GM21619 (cell line): ENCODE results near the gene NISCH.

Experiments
- ATAC-seq: cut with Tn5 transposase; IDR thresholded peaks from one replicate; pipeline ENCODE4 v1.9.1; 2021; ENCODE audit not compliant: unreplicated experiment

Gene NISCH

DNA sequence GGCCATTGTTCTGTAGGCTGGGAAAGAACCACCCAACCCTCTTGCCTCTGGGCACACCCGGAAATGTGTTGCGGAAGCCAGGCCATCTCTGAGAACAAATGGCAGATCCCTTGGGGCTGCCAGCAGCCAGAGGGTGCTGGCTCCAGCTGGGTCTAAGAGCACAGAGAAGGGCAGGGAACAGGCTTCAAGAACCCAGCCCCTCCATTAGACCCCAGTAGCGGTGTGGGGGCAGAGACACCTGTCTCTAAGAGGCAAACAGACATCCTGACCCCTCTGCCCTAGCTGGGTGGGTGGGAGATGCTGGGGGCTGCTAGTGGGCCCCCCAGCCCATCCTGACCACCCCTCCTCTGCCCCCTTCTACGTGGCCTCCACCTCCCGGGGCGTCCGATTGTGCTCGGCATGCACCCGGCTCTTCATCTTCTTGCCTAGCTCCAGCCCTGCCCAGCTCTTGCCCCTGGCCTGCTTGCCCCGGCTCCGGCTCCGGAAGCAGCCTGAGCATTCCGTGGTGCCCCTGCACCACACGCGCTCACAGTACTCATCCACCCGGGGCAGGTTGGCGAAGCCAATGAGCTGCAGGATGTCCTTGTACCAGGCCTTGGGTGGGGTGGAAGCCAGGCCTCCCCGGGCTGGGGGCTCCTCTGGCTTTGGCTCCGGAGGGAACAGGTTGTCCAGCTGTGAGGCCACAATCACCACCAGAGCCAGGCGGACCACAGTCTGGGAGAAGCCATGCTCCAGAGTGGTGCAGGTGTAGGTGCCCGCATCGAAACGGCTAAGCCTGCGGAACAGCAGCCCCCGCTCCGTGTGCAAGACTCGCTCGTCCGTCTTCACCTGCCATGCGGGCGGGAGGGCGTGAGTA is 19.9 kb upstream of the NISCH start:
- no peak for ATAC-seq

DNA sequence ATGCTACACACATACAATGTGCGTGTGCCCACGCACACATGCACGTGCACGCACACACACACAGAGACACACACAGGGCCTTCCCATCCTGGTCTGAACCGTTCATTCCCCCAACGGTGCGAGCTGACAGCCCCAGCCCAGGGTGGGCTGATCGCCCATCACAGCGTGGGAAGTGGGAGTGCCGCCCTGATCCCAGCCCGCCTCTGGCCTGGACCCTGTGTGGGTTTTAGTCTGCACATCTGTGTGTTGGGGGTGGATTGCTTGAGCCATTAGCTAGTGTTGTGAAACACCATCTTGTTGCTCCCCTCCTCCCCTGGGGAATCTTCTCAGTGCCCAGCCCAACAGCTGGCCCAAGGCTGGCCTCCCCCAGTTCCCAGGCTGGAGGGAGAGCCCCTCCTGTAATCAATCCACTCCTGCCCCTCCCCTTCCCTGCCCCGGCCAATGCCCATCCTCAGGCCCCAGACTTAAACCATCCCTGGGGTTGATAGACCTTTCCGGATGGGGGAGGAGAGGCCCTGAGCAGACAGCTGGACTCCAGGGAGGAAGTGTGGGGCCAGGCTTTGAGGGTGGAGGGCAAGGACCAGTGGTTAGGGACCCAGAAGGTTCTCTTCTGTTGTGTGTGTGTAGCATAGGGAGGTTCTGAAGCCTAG is 18.8 kb upstream of the NISCH start:
- ATAC-seq = no peak

DNA sequence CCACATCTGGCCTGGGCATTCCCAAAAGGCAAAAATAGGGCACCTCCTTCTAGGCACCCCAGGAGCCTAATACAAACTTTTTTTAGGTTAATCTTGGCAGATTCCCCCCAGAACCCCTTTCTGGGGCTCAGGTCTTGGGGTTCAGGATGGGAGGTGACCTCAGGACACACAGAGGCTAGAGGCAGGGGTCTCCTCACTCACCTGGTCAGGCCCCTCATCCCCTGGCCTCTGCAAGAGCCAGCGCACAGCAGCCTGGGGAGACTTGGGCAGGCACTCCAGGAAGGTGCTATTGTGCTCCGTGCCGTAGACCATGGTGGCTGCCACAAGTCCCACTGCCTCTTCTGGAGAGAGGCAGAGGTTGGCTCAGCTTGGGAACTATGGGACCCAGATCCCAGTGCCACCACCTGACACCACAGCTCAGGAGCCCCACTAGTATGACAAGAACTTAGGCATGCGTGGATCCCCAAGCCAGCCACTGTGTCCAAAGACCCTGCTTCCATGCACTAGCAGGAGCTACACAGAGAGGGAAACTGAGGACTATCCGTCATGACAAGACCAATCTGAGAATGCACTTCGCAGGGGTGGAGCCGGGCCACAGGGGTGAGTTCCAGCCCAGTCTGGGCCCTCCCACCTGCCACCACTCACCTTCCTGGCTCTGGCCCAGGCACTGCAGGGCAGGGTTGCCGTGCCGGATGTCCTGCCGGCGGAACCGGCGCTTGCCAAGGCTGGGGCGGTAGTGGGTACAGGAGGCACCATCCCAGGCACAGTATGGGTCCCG is 17.9 kb upstream of the NISCH start:
- ATAC-seq = no peak

DNA sequence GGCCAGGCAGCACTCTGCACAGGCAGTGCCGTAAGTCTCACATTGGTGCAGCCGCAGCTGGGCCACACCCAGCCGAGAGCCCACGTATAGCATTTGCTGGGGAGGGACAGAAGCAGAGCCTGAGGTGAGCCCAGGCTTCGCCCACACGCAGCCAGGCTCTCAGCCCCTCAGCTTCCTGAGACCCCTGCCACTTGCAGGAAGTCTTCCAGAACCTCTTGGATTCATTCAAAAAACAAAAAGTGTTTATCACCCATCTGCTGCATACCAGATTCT is 17.4 kb upstream of the NISCH start:
- ATAC-seq = no peak

DNA sequence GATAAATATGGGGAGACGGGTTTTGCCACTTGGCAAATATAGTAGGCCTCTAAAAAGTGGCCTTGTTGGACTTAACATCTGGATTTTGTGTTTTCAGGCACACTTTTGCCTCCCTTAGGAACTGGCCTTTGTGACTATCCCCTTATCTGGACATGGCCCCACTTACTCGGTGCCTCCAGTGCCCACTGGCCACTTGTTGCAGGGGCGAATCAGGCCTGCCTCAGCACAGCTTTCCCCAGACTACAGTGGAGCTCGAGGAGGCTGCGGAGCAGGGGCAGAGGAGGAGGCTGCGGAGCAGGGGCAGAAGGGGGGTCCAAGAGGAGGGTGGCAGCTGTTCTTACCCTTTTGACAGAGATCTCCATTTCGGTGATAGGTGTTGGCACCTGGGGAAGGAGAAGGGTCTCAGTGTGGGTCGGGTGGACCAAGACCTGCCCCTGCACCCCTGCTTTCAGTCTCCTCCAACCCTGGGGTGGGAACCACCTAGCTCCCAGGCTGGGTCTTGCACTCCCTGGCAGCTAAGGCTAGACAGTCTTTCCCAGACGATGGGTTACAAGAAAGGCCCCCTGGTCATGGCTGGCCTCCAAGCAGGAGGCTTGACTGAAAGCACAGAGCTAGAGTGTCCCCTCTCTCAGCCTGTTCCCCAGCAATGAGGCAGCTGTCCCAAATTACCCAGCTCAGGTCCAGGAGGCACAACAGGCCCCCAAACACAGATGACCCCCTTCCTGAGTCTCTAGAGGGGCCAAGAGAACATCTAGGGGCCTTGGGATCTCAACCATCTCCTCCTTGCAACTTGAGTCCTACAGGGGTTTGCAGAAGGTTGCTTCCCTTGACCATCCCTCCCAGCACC is 16.6 kb upstream of the NISCH start:
- no peak for ATAC-seq

DNA sequence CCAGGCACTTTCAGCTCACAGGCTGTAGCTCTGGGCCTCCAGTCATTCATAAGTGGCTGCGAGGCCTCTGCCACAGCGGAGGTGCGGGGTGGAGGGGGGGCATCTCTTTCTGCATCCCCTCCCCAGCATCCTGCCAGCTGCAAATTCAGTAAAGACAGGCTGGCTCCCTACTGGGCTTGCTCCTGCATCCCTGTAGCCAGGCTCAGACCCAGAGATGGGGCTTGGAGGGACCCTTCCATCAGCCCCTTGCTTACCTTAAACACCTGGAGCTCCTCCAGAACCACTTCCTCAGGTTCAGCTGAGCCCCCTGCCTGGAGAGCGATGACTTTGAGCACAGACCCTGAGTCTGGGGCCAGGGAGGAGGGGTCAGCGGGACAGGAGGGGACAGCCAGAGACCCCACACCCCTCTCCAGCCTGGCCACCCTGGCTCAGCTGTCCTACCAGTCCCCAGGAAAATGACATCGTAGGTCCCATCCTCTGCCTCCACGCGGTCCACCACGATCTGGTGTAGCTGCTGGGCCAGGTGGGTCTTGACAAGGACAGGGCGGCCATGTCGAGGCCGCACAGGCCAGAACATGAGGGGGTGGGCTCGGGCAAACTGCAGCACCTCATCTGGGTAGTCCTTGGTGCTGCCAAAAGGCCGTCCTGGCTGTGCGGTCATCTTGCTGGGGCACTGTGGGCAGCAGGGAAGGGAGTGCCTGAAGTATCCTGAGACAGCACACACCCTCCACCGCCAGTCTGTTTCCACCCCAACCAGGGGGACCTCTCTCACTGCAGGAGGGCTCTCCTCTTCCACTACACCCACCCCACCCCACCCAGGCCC is 15.8 kb upstream of the NISCH start:
- ATAC-seq = no peak

DNA sequence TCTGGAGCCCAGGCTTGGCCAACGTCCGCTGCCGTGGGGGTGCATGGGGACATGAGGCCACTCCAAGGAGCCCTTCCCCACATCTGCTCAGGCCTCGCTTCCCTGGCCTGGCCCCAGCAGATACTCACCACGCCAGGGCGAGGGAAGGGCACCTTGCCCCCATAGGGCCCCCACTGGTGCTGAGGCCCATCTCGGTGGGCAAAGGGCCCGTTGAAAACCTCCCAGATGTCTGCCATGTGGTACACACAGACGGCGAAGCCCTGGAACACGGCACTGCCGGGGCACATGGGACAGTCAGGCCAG is 15.2 kb upstream of the NISCH start:
- no peak for ATAC-seq

DNA sequence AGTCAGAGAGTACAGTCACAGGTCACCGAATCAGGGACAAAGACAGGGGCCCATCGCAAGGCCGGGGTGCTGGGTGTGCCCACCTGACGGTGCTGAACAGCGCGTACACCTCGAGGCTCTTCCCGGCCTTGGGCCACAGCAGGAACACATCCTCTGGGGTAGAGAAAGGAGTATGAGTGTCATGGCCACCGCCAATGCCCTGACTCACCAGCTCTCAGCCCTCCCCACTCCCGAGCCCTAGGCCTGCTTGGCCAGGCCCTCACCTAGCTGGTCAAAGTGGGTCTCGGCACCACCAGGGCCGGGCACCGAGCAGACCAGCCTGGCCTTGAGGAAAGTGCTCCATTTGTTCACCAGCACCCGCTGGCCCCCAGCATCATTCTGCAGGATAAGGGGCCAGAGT is 14.7 kb upstream of the NISCH start:
- ATAC-seq = no peak

DNA sequence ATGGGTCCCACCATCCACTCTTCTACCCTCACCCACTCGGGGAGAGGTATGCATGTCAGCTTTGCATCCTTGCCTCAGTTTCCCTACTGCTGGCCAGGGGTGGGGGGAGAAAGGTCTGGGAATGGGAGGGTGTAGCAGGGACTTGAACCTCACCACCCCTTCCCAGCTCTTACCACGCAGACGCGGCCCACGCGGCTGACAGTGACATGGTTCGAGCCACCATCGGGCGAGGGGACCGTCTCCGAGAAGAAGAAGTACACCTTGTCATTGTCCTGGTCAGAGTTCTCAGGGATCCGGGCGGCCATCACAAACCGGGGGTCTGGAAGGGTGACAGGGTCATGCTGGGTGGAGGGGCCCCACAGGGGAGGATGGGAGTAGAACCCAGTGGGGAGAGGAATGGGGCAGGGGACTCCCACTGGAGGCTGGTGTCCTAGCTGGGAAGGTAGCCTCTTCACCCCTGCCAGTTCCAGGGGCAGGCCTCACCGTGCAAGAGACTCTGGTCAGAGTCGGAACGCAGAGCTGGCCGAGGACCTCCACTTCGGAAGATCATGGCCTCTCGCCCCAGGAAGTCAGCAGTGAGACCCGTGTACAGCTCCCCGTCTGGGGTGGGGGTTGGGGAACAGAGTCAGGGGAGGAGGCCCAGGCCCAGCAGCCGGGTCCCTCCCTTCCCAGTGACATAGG is 14.2 kb upstream of the NISCH start:
- no peak for ATAC-seq

DNA sequence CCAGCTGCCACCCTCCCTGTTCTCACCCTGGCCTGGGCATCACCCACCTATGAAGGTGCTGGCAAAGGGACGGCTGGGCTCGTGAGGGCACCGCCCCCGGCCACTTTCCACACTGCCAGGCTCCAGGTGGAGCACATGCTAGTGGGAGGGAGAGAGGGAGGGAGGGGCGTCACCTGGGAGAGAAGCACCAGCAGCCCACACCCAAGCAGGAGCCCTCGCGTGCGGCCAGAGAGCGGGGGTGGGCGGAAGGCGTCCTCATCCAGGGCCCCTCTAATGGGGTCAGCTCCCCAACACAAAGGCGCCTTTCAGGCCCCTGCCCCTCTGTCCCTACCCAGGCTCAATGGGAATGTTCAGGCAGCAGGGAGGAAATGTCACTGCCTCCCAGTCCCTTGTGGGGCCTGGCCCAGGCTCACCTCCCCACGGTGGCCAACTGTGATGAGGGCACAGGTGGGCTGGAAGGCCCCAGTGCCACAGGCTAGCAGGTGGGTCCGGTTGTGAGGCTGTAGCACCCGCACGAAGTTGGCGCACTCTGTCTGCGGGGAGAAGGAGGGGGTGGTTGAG is 13.6 kb upstream of the NISCH start:
- ATAC-seq = no peak

DNA sequence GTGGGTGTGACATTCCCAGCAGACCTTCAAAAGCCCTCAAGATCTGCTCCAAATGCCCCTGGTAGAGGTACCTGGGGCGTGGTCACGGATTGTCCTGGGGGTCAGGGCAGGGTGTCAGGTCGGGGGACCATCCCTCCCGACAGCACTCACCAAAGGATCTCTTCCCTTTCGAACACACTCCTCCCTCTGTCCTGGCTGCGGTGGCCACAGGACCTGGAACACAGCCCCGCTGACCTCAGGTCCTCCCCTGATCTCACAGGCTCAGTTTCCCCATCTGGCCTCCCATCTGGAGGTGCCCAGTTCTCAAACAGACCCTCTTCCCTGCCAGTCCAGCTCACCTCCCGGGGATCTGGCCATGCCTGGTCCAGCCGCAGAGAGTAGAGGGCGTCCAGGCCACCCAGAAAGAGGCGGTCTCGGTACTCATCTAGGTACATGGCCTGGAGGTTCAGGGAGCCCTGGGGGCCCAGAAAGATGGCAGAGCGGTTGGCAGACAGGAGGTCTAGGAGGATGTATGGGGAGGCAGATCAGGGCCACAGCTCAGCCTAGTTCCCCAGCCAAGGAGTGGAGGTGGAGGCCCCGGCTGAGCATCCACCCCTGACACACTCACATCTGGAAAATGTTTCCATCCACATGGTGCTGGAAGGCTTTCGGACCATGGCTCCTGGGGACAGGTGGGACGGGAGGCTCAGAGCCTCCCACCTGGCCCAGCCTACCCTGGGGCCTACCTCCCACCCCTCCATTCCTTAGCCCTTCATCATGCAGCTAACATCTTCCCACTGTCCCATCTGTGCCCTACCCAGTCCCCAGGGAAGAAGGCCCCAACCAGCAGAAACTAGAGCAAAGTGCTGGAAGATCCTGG is 12.8 kb upstream of the NISCH start:
- no peak for ATAC-seq

DNA sequence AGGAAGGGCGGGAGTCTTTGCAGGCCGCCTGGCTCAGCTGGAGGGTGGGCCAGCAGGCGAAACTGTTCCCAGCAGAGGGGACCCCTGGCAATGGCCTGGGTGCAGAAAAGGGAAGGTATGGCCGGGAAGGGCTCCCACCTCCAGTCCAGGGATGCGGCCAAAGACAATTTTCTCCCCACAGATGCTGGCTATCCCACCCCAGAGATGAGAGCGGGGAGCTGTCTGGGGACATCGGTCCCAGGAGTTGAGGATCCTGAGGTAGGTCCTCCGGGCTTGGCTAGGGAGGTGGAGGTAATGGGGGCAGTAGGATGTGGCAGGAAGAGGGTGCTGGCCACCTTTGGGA is 12.2 kb upstream of the NISCH start:
- no peak for ATAC-seq

DNA sequence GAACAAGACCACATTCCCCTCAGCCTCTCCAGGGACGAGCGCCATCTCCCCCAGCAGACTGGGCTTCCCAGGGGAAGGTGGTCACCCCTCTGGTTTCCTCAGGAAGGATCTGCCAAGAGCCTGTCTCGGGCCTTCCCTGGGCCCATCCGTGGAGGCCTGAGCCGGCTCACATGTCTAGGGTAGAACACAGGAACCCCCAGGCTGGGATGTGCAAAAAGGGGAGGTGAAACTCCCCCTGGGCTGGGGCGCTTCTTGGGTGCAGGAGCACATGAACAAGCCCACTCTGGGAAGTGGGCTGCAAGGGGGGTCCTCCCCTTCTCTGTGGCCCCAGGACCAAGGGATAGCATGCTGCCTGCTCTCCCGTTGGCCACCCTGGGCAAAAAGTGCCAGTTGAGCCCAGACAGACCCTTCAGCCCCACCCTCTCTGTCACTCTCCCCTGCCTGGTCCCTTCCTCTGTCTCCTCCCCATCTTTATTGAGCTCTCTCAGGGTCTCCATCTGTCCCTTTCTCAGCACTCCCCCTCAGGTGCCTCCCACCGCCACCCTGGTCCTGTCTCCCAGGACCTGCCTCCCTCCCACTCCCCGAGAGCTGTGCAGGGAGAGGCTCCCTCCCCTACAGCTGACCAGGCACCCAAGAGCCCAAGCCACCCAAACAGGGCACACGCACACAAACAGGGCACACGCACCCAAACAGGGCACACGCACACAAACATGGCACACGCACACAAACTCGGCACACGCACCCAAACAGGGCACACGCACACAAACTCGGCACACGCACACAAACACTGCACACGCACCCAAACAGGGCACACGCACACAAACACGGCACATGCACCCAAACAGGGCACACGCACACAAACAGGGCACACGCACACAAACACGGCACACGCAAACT is 11.4 kb upstream of the NISCH start:
- no peak for ATAC-seq

DNA sequence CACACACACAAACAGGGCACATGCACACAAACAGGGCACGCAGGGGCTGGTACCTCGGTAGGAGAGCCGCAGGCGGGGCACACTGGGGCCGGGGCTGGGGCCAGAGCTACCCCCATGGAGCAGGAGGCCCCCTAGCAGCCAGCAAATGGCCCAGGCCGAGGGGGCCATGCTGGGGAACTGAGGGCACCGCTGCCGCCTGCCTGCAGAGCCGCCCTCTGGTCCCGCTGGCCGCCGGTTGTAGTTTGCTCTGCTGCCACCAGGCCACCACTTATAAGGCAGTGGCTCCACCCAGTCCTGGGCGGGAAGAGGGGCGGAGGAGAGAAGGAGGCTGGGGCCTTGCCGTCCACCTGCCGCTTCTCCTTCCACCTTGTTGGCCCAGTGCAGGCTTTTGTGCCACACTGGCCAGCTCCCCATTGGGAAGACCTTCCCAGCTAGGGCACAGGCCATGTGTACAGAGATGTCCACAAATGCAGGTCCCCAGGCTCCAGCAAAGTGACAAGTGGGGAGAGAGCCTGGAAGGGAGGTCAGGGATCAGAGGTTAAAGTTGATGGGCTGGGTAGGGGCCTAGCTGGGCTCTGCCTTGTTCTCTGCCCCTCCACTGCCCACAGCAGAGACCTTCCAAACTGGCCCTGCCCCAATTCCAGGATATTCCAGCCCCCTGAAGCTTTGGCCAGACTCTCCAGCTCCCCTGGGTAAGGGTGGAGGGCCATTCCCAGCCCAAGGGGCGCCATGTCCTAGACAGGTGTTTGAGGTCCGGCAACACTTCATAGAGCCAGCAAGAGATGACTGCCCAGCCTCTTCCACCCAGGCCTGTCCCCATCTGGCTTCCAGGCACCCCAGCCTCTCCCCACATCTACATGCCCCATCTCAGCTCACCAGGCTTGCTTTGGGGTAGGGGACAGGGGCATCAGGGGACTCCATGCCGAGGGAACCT is 10.3 kb upstream of the NISCH start, which contains the start of gene SEMA3G:
Gene SEMA3G, minus strand, starts transcription at position 244 of the 934 bp plus-strand sequence. Its CDS starts 76 bp downstream, at position 168.
- peak; percentile 79 for ATAC-seq

DNA sequence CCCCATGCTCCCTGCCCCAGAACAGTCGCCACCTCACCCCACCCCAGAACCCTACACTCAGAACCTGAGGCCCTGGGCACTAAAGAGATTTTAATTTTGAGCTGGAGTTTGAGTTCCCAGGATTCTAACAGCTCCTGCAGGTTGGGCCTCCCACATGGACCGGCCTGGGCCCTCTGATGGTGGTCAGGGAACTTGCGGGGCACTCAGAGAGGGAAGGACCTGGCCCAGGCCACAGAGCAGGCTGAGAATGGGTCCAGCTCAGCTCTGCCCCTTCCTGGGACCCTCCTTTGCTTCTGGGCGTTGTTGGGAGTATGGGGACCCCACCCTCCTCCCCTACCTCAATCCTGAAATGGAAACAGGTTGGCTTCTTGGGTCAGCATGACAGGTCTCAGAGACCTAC is 9.4 kb upstream of the NISCH start:
- no peak for ATAC-seq

DNA sequence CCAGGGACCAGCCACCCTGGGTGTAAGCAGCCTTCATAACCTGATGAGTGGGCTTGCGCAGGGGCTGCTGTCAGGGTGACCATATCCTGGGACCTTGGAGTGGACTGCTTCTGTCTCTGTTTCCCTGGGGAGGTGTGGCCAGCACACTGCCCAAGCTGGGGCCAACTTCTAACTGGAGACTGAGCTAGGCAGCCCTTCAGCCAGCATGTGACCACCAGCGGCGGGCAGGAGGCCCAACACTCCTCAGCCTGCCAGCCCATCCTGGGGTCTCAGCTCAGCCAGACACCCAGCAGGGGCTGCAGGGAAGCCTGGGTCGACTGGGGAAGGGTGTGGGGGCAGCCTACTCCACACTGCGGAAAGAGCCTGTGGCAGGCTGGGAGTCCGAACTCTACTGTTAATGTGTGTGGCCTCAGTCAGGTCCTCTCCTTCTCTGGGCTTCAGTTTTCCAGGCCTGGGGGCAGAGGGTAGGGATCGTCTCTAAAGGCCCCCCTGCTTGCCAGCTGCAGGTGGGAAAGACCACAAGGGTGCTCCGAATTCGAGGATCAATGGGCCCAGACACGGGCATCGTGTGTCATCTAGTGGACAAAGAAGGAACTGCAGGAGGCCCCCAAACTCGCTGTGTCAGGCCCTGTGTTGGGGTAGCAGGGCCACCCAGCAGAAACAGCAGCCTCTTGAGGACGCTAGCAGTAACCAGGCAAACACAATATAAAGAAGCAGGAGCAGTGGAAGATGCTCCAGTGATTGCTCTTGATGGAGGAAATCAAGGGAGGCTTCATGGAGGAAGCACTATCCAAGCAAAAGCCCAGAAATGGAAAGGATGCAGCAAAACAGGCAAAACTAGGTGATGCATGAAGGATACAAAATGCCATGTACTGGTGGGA is 8.5 kb upstream of the NISCH start:
- ATAC-seq = no peak
